Subcutaneous adipose tissue (tissue), 4 donors: ENCODE results near the gene CSMD2. TPM values are rescaled to one million over a fixed set of nuclear protein-coding genes. Genes with fewer than 3 reads are reported as not detected.

Experiments used
- total RNA-seq, 4 donors: library from RNA; depleted of rRNA; stranded (reverse); fragments of >200 nt; gene quantifications; one replicate each; pipeline ENCODE4 v1.1.0, GENCODE V29; 2016
- TF ChIP-seq, protein P1 (sequence below): fragments of 450-650 bp; IDR thresholded peaks from one replicate; pipeline ENCODE4 v1.5.1; 2016; ENCODE audit warnings: low read depth, mild to moderate bottlenecking, control low read depth, antibody characterized with exemption, moderate library complexity

Gene CSMD2
- total RNA-seq, 4 donors from 2014 or later = 0.38 to 4.4 (median 1.00) TPM

DNA sequence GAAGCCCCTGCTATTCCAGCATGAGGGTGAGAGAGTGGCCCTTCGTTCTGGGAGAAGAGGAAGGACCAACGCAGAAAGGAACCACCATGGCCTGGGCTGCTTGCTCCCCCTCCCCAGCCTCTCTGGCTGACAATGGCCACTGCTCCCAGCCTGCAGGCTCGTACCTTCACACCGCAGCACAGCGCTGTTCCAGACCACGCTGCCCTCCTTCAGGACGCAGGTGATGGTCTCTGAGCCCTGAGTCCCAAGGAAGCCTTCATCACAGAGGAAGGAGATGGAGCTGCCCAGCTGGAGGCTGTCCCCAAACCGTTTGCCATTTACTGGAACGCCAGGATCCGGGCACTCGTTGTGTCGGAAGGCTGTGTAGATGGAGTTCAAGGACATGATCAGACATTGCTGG is 426.1 kb downstream of the CSMD2 start:
- TF ChIP-seq, protein P1, sequence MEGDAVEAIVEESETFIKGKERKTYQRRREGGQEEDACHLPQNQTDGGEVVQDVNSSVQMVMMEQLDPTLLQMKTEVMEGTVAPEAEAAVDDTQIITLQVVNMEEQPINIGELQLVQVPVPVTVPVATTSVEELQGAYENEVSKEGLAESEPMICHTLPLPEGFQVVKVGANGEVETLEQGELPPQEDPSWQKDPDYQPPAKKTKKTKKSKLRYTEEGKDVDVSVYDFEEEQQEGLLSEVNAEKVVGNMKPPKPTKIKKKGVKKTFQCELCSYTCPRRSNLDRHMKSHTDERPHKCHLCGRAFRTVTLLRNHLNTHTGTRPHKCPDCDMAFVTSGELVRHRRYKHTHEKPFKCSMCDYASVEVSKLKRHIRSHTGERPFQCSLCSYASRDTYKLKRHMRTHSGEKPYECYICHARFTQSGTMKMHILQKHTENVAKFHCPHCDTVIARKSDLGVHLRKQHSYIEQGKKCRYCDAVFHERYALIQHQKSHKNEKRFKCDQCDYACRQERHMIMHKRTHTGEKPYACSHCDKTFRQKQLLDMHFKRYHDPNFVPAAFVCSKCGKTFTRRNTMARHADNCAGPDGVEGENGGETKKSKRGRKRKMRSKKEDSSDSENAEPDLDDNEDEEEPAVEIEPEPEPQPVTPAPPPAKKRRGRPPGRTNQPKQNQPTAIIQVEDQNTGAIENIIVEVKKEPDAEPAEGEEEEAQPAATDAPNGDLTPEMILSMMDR = no peak

DNA sequence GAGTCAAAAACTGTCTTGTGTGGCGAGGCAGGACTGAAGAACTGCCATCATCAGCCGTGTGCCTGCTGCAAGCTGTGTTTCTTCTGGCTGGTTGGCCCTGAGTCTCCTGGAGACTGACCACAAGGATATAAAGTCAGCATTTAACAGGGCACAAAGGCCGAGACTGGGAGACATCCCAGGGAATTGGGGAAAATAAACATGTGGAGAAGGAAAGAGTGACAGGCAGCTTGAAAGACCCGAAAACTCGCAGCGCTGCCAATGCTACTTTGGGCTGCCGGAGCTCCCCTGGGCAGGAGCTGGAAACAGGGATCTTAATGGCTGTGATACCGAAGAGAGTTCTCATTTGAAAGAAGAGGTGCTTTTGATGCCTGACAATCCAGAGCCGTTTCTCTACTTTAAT is 426.5 kb downstream of the CSMD2 start:
- TF ChIP-seq, protein P1 = no peak

DNA sequence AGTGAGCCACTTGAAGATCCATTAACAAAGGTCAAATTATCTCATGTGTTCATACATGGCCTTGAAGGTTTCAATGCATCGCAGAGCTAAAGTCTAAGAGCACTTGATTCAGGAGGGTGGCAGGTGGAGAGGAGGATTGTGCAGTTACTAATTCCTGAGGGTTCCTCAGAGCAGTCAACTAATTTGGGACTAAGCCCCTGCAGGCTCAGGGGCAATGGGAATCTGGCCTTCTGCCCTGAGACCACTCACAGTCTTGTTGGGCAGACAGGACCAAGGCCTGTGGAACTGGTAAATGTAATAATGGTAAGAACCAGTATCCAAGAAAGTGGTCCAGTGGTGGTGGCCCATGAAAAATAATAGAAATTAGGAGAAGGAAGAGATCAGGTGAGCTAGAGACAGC is 428.5 kb downstream of the CSMD2 start:
- TF ChIP-seq, protein P1 = no peak

DNA sequence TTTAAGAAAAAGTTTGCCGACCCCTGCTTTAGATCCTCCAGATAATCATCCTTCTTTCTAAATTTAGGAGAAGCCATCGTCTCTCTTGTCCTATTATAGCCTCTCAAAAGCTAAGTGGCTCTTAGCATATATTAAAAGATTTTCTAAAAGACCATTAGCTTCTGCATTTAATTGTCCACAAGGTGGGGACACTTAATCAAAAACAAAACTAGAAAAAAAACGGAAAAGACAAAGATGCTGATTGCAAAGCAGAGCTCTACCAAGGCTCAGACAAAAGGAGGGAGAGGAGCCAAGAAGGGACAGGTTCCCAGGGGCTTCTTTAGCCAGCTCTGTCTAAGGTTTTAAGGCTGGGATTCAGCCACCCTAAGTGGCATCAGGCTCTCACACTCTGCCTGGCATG is 429.4 kb downstream of the CSMD2 start:
- TF ChIP-seq, protein P1 = no peak

DNA sequence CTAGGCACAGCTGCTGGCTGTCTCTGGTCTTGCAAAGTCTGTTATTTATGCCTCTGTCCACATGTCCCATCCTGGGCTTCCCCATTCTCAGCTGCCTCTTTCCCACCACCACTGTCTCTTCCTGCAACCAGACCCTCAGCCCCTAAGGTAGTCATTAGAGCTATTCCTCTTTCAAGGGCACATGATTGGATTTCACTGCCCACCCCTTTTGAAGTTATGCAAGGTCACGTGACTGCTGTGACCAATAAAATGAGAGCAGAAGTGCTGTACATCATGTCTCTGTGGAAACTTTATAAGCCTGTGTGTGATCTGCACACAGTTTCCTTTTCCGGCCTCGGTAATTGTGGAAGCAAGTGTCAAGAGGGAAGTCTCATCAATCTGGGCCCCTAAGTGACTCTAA is 437.7 kb downstream of the CSMD2 start:
- TF ChIP-seq, protein P1 = no peak

DNA sequence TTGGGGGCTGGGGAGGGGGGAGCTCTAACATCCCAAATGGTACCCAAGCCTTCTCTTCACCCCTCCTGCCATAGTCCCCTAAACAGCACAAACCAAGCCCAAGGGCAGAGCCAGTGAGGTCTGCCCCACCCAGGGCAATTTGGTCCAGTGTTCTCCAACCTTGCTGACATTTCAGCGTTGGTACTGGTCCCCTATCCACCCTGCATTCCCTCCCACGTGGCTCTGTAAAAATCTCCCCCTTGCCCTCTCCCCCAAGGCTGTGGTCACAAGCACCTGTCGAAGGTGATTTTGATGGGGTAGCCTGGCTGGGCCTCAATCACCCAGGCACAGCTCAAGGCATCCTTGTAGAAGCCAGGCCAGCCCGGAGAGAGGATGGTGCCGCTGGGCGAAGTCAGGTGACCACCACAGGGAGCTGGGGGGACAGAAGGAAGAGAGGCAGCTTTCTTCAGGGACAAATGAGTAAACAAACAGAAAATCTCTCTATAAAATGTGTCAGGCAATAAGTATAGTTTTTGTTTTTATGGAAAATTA is 438.7 kb downstream of the CSMD2 start:
- TF ChIP-seq, protein P1 = no peak

DNA sequence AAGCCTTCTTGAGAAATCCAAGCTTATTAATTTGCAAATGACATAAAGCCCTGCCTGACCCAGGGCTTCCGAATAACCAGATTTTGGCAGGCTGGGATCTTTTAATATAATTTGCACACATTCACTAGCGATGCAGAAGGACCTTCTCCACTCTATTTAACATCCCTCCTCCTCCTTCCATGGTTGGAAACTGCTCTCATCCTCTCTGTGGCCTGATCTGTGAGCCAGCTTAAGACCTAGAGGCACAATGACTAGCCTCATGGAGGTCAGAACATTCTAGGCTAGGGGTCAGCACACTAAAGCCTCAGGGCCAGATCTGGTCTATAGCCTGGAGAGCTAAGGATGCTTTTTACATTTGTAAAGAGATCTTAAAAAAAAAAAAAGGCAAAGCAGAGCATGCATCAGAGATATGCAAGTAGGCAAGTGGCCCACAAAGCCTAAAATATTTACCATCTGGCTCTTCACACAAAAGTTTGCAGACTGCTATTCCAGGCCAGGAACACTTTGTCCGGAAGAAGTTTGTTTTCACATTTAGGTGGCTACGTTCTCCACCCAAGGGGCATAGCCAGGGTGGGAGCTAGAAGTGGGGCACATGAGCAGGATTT is 439.4 kb downstream of the CSMD2 start:
- TF ChIP-seq, protein P1 = no peak
